Endothelial cell (in vitro differentiated cells): ENCODE measurements around the gene IMP4. TPM values are rescaled to one million over a fixed set of nuclear protein-coding genes. Genes with fewer than 3 reads are reported as not detected.

Experiments used
- DNase-seq: peaks from one replicate; pipeline ENCODE4 v3.0.0; 2021; ENCODE audit warnings: low spot score
- H3K27ac Mint-ChIP-seq: one replicate; pipeline ENCODE4 v1.8.0; 2021; ENCODE audit warnings: mixed read lengths, inconsistent platforms; ENCODE audit not compliant: unreplicated experiment
- H3K27me3 Mint-ChIP-seq: one replicate; pipeline ENCODE4 v1.8.0; 2021; ENCODE audit warnings: mild to moderate bottlenecking, moderate library complexity, mixed read lengths, inconsistent platforms; ENCODE audit not compliant: unreplicated experiment
- H3K36me3 Mint-ChIP-seq: one replicate; pipeline ENCODE4 v1.8.0; 2021; ENCODE audit warnings: mild to moderate bottlenecking, low read depth, mixed read lengths, inconsistent platforms; ENCODE audit not compliant: unreplicated experiment
- H3K4me1 Mint-ChIP-seq: one replicate; pipeline ENCODE4 v1.8.0; 2021; ENCODE audit warnings: mild to moderate bottlenecking, mixed read lengths, inconsistent platforms; ENCODE audit not compliant: unreplicated experiment
- H3K4me3 Mint-ChIP-seq: one replicate; pipeline ENCODE4 v1.8.0; 2021; ENCODE audit warnings: mild to moderate bottlenecking, mixed read lengths, inconsistent platforms; ENCODE audit not compliant: unreplicated experiment
- H3K9me3 Mint-ChIP-seq: one replicate; pipeline ENCODE4 v1.8.0; 2021; ENCODE audit warnings: mixed read lengths, inconsistent platforms; ENCODE audit not compliant: unreplicated experiment
- total RNA-seq: library from RNA; stranded (reverse); fragmentation: NEBNext Ultra II Directional; extraction: Animal tissue kit (Norgen Biotek cat#: 25700); gene quantifications from one replicate; pipeline ENCODE4 v1.2.1, GENCODE V29; 2021; ENCODE audit not compliant: unreplicated experiment
- TF ChIP-seq, protein P1 (sequence below): fragments of 200-600 bp; sonication (generic); IDR thresholded peaks from one replicate; pipeline ENCODE4 v1.5.0; 2021; ENCODE audit warnings: antibody characterized with exemption; ENCODE audit not compliant: unreplicated experiment

Gene IMP4
- total RNA-seq, 1 donor from 2014 or later, result 32.8 TPM

DNA sequence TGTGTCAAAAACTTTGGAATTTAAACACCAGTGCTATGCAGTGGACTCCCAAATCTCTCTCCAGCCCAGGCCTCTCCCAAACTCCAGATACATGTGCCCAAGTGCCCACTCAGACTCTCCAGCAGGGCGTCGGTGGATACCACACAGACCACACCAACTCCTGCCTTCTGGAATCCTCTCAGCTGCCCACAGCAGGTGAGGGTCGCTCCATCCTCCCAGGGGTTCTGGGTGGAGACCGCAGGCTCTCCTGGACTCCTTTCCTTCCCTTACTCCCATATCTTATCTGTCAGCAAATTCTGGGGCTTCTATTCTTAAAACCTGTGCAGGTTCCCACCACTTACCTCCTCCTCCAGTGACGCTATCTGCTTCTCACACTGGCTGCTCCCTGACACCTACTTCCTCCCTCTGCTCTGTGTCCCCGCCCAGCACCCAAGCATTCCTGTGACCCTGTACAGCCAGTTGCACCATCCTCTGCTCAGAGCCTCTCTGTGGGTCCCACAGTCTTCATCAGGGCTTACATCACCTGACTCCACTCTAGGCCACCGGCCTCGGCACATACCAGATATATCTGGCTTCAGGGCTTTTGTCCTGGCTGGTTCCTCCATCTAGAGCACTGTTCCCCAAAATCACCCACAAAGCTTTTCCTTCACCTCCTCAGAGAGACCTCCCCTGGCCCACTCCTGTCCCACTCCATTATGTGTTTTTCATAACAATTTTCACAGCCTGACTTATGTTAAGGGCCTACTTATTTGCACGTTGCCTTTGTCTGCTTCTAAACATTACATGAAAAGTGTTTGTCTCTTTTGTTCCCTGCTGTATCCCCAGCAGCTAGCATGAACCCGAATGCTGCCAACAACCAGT, 2.6 kb upstream of the IMP4 start:
- Mint-ChIP-seq H3K9me3 (no peaks in the 10 kb centered on the region), H3K27me3 (peaks cover 27% of the 10 kb centered on the region), H3K27ac (no peak overlapping the region), H3K4me3 (no peak overlapping the region), H3K4me1 (peaks cover 25% of the 10 kb centered on the region), H3K36me3 (peaks cover 21% of the 10 kb centered on the region)
- no peak for DNase-seq
- TF ChIP-seq, protein P1, sequence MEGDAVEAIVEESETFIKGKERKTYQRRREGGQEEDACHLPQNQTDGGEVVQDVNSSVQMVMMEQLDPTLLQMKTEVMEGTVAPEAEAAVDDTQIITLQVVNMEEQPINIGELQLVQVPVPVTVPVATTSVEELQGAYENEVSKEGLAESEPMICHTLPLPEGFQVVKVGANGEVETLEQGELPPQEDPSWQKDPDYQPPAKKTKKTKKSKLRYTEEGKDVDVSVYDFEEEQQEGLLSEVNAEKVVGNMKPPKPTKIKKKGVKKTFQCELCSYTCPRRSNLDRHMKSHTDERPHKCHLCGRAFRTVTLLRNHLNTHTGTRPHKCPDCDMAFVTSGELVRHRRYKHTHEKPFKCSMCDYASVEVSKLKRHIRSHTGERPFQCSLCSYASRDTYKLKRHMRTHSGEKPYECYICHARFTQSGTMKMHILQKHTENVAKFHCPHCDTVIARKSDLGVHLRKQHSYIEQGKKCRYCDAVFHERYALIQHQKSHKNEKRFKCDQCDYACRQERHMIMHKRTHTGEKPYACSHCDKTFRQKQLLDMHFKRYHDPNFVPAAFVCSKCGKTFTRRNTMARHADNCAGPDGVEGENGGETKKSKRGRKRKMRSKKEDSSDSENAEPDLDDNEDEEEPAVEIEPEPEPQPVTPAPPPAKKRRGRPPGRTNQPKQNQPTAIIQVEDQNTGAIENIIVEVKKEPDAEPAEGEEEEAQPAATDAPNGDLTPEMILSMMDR, result no peak

DNA sequence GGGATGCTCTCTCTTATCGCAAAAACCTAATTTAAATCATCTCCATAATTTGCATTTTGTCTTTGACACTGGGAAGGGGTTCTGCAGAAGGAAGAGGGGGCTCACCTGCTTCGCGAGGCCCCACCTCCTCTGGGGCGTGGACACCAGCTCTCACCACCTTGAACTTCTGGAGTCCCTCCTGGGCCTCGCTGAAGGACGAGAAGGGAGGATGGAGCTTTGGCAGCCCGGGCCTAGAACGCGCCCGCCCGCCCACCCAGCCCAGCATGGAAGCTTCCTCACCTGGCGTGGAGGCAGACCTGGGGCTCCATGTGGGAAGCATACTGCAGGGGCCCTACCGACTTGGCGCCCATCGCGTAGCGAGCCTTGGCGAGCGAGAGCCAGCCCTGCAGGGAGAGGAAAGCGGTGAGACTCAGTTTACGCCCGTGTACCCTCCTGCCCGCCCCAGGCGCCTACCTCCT, 1.1 kb upstream of the IMP4 start:
- Mint-ChIP-seq H3K27me3 (peaks cover 26% of the 10 kb centered on the region), H3K9me3 (no peaks in the 10 kb centered on the region), H3K36me3 (peaks cover 29% of the 10 kb centered on the region), H3K4me1 (peaks cover 25% of the 10 kb centered on the region), H3K4me3 (peak overlapping the region; percentile 98), H3K27ac (peak overlapping the region; percentile 19)
- TF ChIP-seq, protein P1, result no peak
- DNase-seq, result no peak

DNA sequence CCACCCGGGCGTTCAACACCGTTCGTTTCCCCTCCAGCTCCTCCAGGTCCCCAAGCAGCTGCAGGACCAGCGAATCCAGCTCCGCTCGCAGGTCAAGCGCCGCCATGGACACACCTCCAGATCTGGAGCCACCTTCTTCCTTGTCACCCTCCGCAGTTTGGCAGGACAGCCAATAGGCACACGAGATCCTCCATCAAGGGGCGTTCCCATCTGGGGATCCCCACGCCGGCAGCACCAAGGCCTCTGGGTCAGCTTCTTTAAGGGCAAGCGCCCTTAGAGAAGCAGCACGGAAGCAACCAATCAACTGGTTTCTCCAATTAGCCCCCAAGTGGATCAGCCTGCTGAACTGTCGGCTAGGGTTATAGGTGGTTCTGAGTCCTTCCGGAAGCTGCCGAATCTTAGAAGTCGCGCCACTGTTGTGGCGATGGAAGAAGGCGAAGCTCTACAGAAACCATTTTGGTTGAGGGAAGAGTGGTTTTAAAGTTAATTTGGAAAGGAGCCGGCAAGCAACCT, 621 bp upstream of the IMP4 start:
- Mint-ChIP-seq H3K36me3 (peaks cover 32% of the 10 kb centered on the region), H3K27me3 (peaks cover 21% of the 10 kb centered on the region), H3K4me1 (peaks cover 22% of the 10 kb centered on the region), H3K4me3 (peak overlapping the region; percentile 98), H3K27ac (peak overlapping the region; percentile 93), H3K9me3 (no peaks in the 10 kb centered on the region)
- TF ChIP-seq, protein P1, result no peak
- peak; percentile 79 for DNase-seq

DNA sequence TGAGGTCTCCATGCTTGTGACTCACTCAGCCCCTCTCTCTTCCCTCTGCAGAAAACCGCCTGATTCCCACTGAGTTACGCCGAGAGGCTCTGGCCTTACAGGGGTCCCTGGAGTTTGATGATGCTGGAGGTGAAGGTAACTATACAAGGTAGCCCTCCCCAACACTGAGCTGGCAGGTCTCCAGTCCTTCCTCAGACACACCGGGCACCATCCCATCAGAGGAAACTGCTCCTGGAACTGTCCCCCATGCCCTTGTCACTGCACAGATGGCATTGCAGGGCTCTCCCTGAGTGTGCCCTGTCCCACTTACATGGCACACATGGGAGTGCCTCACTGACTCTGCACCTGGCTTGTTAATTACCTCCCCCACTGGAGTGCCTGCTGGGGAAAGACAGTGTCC, 1.9 kb downstream of the IMP4 start:
- H3K27me3 Mint-ChIP-seq, result peaks cover 15% of the 10 kb centered on the region
- H3K4me1 Mint-ChIP-seq, result peaks cover 14% of the 10 kb centered on the region
- no peak overlapping the region for H3K27ac Mint-ChIP-seq
- TF ChIP-seq, protein P1, result no peak
- peaks cover 44% of the 10 kb centered on the region for H3K36me3 Mint-ChIP-seq
- H3K4me3 Mint-ChIP-seq, result peak overlapping the region; percentile 68
- no peak for DNase-seq
- H3K9me3 Mint-ChIP-seq, result no peaks in the 10 kb centered on the region

DNA sequence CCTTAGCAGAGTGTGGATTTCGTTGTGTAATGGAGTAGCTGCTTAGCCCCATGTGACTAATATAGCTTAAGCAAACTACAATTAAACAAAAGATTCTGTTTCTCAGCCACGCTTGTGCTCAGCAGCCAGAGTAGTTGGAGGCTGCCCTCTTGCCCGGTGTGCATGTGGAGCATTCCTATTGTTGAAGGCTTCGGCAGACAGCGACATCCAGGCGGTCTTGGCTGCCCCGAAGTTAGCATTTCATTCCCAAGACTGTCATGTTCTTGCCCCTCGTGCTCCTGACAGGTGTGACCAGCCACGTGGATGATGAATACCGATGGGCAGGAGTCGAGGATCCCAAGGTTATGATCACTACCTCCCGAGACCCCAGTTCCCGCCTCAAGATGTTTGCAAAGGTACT, 2.4 kb downstream of the IMP4 start:
- H3K36me3 Mint-ChIP-seq, result peaks cover 43% of the 10 kb centered on the region
- H3K27me3 Mint-ChIP-seq, result peaks cover 15% of the 10 kb centered on the region
- H3K4me3 Mint-ChIP-seq, result peak overlapping the region; percentile 68
- peaks cover 14% of the 10 kb centered on the region for H3K4me1 Mint-ChIP-seq
- no peak for DNase-seq
- no peak overlapping the region for H3K27ac Mint-ChIP-seq
- no peaks in the 10 kb centered on the region for H3K9me3 Mint-ChIP-seq
- TF ChIP-seq, protein P1, result no peak
